ENCODE measurements around the gene CSNK1G1.
"Not testable (repeated sequence)": the region's sequence is repeated elsewhere in the genome, so short reads cannot be mapped to it uniquely, and the experiment has no call there.

Gene CSNK1G1

DNA sequence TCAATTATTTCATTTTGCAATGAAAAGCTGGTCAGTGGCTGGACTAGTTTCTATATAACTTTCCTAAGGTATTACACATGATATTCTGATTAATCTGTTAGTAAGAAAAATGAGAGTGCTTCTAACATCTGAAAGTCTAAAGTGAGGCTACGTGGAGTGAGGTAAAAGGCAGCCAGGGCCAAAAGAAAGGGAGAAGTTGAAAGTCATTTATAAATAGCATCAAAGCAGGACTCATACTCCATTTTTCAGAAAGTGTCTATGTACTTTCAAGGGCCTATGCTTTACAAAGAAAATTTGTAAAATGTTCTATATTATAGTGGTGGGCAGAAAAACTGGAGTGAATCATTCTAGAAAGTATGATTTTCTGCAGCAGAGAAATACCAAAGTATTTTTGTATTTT, 80.0 kb downstream of the CSNK1G1 start:
- H3K27me3 ChIP-seq = no peaks in the 10 kb centered on the region
- H3K36me3 ChIP-seq = no peaks in the 10 kb centered on the region
- DNase-seq = no peak
- no peaks in the 10 kb centered on the region for H3K9me3 ChIP-seq
- TF ChIP-seq CTCF (IDR thresholded peaks at IDR 0.05; ENCODE audit: low read depth, low read length) = no peak
- H3K4me3 ChIP-seq (ENCODE audit: low read depth, low read length) = no peak overlapping the region
- H3K4me1 ChIP-seq = peaks cover 6% of the 10 kb centered on the region; the same call in 1 of the 2 replicates

DNA sequence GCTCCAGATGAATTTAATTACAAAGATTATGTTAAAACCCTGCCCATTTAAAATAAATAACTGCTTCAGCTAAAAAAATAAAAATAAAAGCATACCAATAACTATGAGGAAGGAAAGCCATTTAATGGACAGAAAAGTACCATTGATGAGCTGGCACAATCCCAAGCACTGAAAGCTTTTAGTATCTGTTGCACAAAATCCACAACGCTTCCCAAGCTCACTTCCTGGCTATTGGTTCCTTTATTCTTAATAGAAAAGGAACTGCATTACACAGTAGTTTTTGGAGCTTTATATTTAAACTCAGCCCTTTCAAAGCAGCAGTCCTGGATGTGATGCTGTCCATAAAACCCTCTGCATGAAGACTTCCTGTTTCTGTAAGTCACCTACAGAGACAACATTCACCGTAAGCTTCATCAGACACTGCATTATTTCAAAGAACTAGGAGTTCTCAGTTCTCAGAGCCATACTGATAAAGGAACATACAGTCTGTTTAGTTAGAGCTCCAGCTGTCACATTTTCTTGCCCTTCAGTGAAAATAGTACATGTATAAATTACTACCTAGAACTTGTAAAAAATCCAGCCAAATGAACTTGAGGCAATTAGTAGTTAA, 81.5 kb downstream of the CSNK1G1 start:
- no peaks in the 10 kb centered on the region for H3K27me3 ChIP-seq
- H3K36me3 ChIP-seq = no peaks in the 10 kb centered on the region
- no peak for TF ChIP-seq CTCF (IDR thresholded peaks at IDR 0.05; ENCODE audit: low read depth, low read length)
- H3K4me1 ChIP-seq = peaks cover 6% of the 10 kb centered on the region; the same call in 1 of the 2 replicates
- peak; percentile 29 for DNase-seq
- no peak overlapping the region for H3K4me3 ChIP-seq (ENCODE audit: low read depth, low read length)
- H3K9me3 ChIP-seq = no peaks in the 10 kb centered on the region

GRCh38 chr15:64267331-64267973, 88.5 kb downstream of the CSNK1G1 start:
- no peak for DNase-seq
- Histone ChIP-seq H3K9me3 (no peaks in the 10 kb centered on the region), H3K27me3 (no peaks in the 10 kb centered on the region)

DNA sequence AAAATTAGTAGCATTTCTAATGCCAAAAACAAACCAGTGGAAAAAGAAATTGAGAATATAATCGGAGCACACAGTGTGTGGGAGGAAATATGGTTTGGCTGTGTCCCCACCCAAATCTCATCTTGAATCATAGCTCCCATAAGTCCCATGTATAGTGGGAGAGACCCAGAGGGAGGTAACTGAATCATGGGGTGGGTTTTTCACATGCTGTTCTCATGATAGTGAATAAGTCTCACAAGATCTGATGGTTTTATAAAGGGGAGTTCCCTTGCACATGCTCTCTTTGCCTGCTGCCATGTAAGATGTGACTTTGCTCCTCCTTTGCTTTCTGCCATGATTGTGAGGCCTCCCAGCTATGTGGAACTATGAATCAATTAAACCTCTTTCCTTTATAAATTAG, 90.8 kb downstream of the CSNK1G1 start:
- H3K4me3 ChIP-seq (ENCODE audit: low read depth, low read length); H3K9me3 ChIP-seq; H3K36me3 ChIP-seq; H3K27me3 ChIP-seq; H3K4me1 ChIP-seq; DNase-seq: not testable (repeated sequence)

More at GRCh38 chr15:64267331-64267973, 88.5 kb downstream of the CSNK1G1 start:
- H3K4me3 ChIP-seq (ENCODE audit: low read depth, low read length) = no peak overlapping the region
- no peaks in the 10 kb centered on the region for H3K36me3 ChIP-seq
- TF ChIP-seq CTCF (IDR thresholded peaks at IDR 0.05; ENCODE audit: low read depth, low read length) = no peak
- no peaks in the 10 kb centered on the region for H3K4me1 ChIP-seq

- H3K27me3 ChIP-seq = no peaks in the 10 kb centered on the region
- H3K4me3 ChIP-seq (ENCODE audit: low read depth, low read length) = no peak overlapping the region
- H3K9me3 ChIP-seq = no peaks in the 10 kb centered on the region
- H3K4me1 ChIP-seq = no peaks in the 10 kb centered on the region
- H3K36me3 ChIP-seq = no peaks in the 10 kb centered on the region
- no peak for TF ChIP-seq CTCF (IDR thresholded peaks at IDR 0.05; ENCODE audit: low read depth, low read length)
- no peak for DNase-seq
Observed at GRCh38 chr15:64264502-64264901, 91.5 kb downstream of the CSNK1G1 start.

DNA sequence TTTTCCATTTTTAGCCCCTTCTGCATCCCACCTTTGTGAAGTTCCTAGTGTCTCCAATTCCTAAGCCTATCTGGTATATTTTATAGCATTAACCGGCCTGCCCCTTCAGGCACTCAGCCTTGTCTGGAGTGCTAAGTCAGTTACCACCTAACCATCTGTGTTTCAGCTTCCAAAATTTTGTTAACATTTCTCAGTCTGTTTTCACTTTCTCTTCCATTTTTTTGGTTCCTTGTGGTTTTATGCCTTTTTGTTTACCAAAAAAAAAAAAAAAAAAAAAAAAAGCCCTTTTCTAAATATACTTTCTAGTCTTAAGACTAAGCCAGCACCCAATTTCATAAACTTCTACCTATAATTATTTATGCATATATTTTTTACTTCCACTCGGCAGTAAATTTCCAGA, 92.4 kb downstream of the CSNK1G1 start:
- Histone ChIP-seq H3K4me3 (ENCODE audit: low read depth, low read length) (no peak overlapping the region), H3K36me3 (no peaks in the 10 kb centered on the region), H3K9me3 (no peaks in the 10 kb centered on the region), H3K27me3 (no peaks in the 10 kb centered on the region), H3K4me1 (no peaks in the 10 kb centered on the region)
- no peak for TF ChIP-seq CTCF (IDR thresholded peaks at IDR 0.05; ENCODE audit: low read depth, low read length)
- no peak for DNase-seq

Data from BE2C (cell line).